CD14-positive monocyte (primary cell): ENCODE results near the gene ASB17. TPM values are rescaled to one million over a fixed set of nuclear protein-coding genes. Genes with fewer than 3 reads are reported as not detected.

ENCODE experiments used
- DNase-seq, 3 donors: peaks; one replicate each; pipeline ENCODE4 v3.0.0-alpha.2; 2011 to 2022
- H2AFZ ChIP-seq: 2 replicates; pipeline ENCODE4 v1.6.0; 2012; ENCODE audit warnings: mild to moderate bottlenecking, low read depth, low read length, inconsistent platforms; ENCODE audit not compliant: insufficient read depth, poor library complexity, severe bottlenecking
- H3K27ac ChIP-seq, 2 donors: 1 replicate in 1 of 2; 2 replicates in 1 of 2; pipeline ENCODE4 v1.5.1; 2012 to 2013; ENCODE audit warnings: low read length in 2 of 2, control low read depth in 1 of 2, inconsistent platforms in 1 of 2, low read depth in 1 of 2, mild to moderate bottlenecking in 1 of 2
- H3K27me3 ChIP-seq, 2 donors: one replicate each; pipeline versions ENCODE4 v1.6.0 to v1.6.1; 2011 to 2013; ENCODE audit warnings: low read length in 2 of 2; ENCODE audit not compliant: control insufficient read depth in 2 of 2, insufficient read depth in 2 of 2
- H3K36me3 ChIP-seq, 2 donors: replicated peaks in 1 of 2; 1 replicate in 1 of 2; 2 replicates in 1 of 2; pipeline versions ENCODE4 v1.5.1 to v1.6.1; 2012 to 2013; ENCODE audit warnings: low read length in 2 of 2, control low read depth in 1 of 2, inconsistent platforms in 1 of 2, mild to moderate bottlenecking in 1 of 2; ENCODE audit not compliant: insufficient read depth in 2 of 2, control insufficient read depth in 1 of 2
- H3K4me1 ChIP-seq, 2 donors: 1 replicate in 1 of 2; 2 replicates in 1 of 2; pipeline versions ENCODE4 v1.5.1 to v1.6.1; 2012 to 2013; ENCODE audit warnings: low read length in 2 of 2, control low read depth in 1 of 2, inconsistent platforms in 1 of 2, mild to moderate bottlenecking in 1 of 2, moderate library complexity in 1 of 2; ENCODE audit not compliant: insufficient read depth in 2 of 2, control insufficient read depth in 1 of 2
- H3K4me2 ChIP-seq: replicated peaks from 2 replicates; pipeline ENCODE3; 2012; ENCODE audit warnings: low read length, moderate library complexity, mild to moderate bottlenecking; ENCODE audit not compliant: poor library complexity, severe bottlenecking; ENCODE audit errors: extremely low read depth
- H3K4me3 ChIP-seq, 3 experiments: fragments of 200-600 bp in 1 of 3; sonication (generic) in 1 of 3; replicated peaks in 1 of 3; 1 replicate in 2 of 3; 2 replicates in 1 of 3; pipeline ENCODE4 v1.5.1; 2011 to 2013; ENCODE audit warnings: low read length in 3 of 3, mild to moderate bottlenecking in 3 of 3, control low read depth in 2 of 3, low read depth in 2 of 3, inconsistent platforms in 1 of 3, moderate library complexity in 1 of 3
- H3K79me2 ChIP-seq: 2 replicates; pipeline ENCODE4 v1.6.0; 2012; ENCODE audit warnings: mild to moderate bottlenecking, control low read depth, inconsistent platforms, low read length, moderate library complexity; ENCODE audit not compliant: insufficient read depth
- H3K9ac ChIP-seq: 2 replicates; pipeline ENCODE4 v1.6.0; 2017; ENCODE audit warnings: low read length, mild to moderate bottlenecking; ENCODE audit not compliant: insufficient read depth, poor library complexity, severe bottlenecking
- H3K9me3 ChIP-seq, 2 donors: replicated peaks in 1 of 2; 1 replicate in 1 of 2; 2 replicates in 1 of 2; pipeline versions ENCODE4 v1.5.1 to v1.6.1; 2012 to 2013; ENCODE audit warnings: low read length in 2 of 2, control low read depth in 1 of 2; ENCODE audit not compliant: control insufficient read depth in 1 of 2, insufficient read depth in 1 of 2
- H4K20me1 ChIP-seq: 2 replicates; pipeline ENCODE4 v1.6.0; 2012; ENCODE audit warnings: mild to moderate bottlenecking, low read length, control low read depth, moderate library complexity; ENCODE audit not compliant: insufficient read depth
- H3K27ac Mint-ChIP-seq, 7 donors: one replicate each; pipeline ENCODE4 v1.8.0; 2020; ENCODE audit warnings: mild to moderate bottlenecking in 7 of 7, mixed read lengths in 7 of 7, moderate library complexity in 6 of 7, inconsistent platforms in 2 of 7
- H3K27me3 Mint-ChIP-seq, 3 donors: one replicate each; pipeline ENCODE4 v1.8.0; 2021 to 2022; ENCODE audit warnings: low read depth in 3 of 3, mild to moderate bottlenecking in 3 of 3, mixed read lengths in 3 of 3, moderate library complexity in 3 of 3, inconsistent platforms in 1 of 3
- H3K36me3 Mint-ChIP-seq, 2 donors: one replicate each; pipeline ENCODE4 v1.8.0; 2020; ENCODE audit warnings: mixed read lengths in 2 of 2, inconsistent platforms in 1 of 2, mild to moderate bottlenecking in 1 of 2
- H3K4me1 Mint-ChIP-seq: one replicate; pipeline ENCODE4 v1.8.0; 2020; ENCODE audit warnings: mild to moderate bottlenecking, mixed read lengths
- H3K4me3 Mint-ChIP-seq, 2 donors: one replicate each; pipeline ENCODE4 v1.8.0; 2020; ENCODE audit warnings: mild to moderate bottlenecking in 2 of 2, mixed read lengths in 2 of 2, moderate library complexity in 1 of 2
- H3K9me3 Mint-ChIP-seq, 7 donors: one replicate each; pipeline ENCODE4 v1.8.0; 2020 to 2022; ENCODE audit warnings: mixed read lengths in 7 of 7, mild to moderate bottlenecking in 6 of 7, moderate library complexity in 6 of 7, inconsistent platforms in 2 of 7
- CTCF ChIP-seq: fragments of 200-600 bp; IDR thresholded peaks from one replicate; pipeline ENCODE4 v1.8.0; 2022; ENCODE audit warnings: antibody characterized with exemption, mild to moderate bottlenecking
- WGBS: methylation state at CpG from one replicate; pipeline ENCODE4 v1.1.5; 2013; ENCODE audit warnings: missing lambda C conversion rate; ENCODE audit not compliant: insufficient coverage; 5-methylcytosine and 5-hydroxymethylcytosine counted together
- intact Hi-C, 2 donors: fragments of 100-400 bp; cut with micrococcal nuclease; formaldehyde crosslinking; loops; one replicate each; pipeline versions ENCODE4 v1.15.0 to v1.15.1; 2023
- polyA plus RNA-seq, 3 donors: library from polyadenylated mRNA; depleted of rRNA in 1 of 3; unstranded in 2 of 3; stranded (reverse) in 1 of 3; fragments of 300-500 nt in 2 of 3; fragments of >200 nt in 1 of 3; fragmentation: Illumina TruSeq in 2 of 3; gene quantifications; 1 replicate in 2 of 3; 2 replicates in 1 of 3; pipeline ENCODE4 v1.2.3, GENCODE V29; 2012 to 2021

ASB17 gene
- polyA plus RNA-seq, 3 donors: not detected

- Histone ChIP-seq H3K27me3 (no peaks in the 10 kb centered on the region), H4K20me1 (no peaks in the 10 kb centered on the region), H3K27ac (no peak overlapping the region), H3K4me3 (no peak overlapping the region), H2AFZ (no peak overlapping the region), H3K4me1 (no peaks in the 10 kb centered on the region), H3K36me3 (no peaks in the 10 kb centered on the region), H3K4me2 (no peak overlapping the region), H3K9me3 (no peaks in the 10 kb centered on the region), H3K9ac (no peak overlapping the region), H3K79me2 (no peaks in the 10 kb centered on the region)
- H3K27ac Mint-ChIP-seq: no peak overlapping the region
- no peak overlapping the region for H3K4me3 Mint-ChIP-seq
- no peaks in the 10 kb centered on the region for H3K36me3 Mint-ChIP-seq
- H3K27me3 Mint-ChIP-seq: peaks cover 1 to 2% (median 2%) of the 10 kb centered on the region in 3 donors
- TF ChIP-seq CTCF: no peak
- intact Hi-C loops: no loop called here
- H3K4me1 Mint-ChIP-seq: no peaks in the 10 kb centered on the region
- no peak for DNase-seq
- H3K9me3 Mint-ChIP-seq: peaks cover 0 to 1% (median 0%) of the 10 kb centered on the region in 7 donors
- WGBS: no CpG with 5 or more reads among the region's 1 CpG
Observed at GRCh38 chr1:75901371-75901770, 30.8 kb downstream of the ASB17 start.

- Histone ChIP-seq H3K27ac (no peak overlapping the region), H2AFZ (no peak overlapping the region), H3K4me1 (no peaks in the 10 kb centered on the region), H3K9me3 (no peaks in the 10 kb centered on the region), H3K4me2 (no peak overlapping the region), H3K79me2 (no peaks in the 10 kb centered on the region), H3K27me3 (no peaks in the 10 kb centered on the region), H3K4me3 (no peak overlapping the region), H3K9ac (no peak overlapping the region), H3K36me3 (no peaks in the 10 kb centered on the region), H4K20me1 (no peaks in the 10 kb centered on the region)
- no peak for TF ChIP-seq CTCF
- H3K36me3 Mint-ChIP-seq: no peaks in the 10 kb centered on the region
- no peak for DNase-seq
- intact Hi-C loops: no loop called here
- peaks cover 0 to 1% (median 1%) of the 10 kb centered on the region in 3 donors for H3K27me3 Mint-ChIP-seq
- no peak overlapping the region for H3K27ac Mint-ChIP-seq
- no CpG with 5 or more reads among the region's 1 CpG for WGBS
- H3K4me1 Mint-ChIP-seq: no peaks in the 10 kb centered on the region
- no peaks in the 10 kb centered on the region for H3K9me3 Mint-ChIP-seq
- H3K4me3 Mint-ChIP-seq: no peak overlapping the region
Observed at GRCh38 chr1:75884437-75884836, 47.8 kb downstream of the ASB17 start.
